ENCODE measurements around the gene OR10A5. TPM values are rescaled to one million over a fixed set of nuclear protein-coding genes. Genes with fewer than 3 reads are reported as not detected.
"Not testable (repeated sequence)": the region's sequence is repeated elsewhere in the genome, so short reads cannot be mapped to it uniquely, and the experiment has no call there.

The OR10A5 gene
- total RNA-seq, 1 experiment from 2014 or later, result not detected

DNA sequence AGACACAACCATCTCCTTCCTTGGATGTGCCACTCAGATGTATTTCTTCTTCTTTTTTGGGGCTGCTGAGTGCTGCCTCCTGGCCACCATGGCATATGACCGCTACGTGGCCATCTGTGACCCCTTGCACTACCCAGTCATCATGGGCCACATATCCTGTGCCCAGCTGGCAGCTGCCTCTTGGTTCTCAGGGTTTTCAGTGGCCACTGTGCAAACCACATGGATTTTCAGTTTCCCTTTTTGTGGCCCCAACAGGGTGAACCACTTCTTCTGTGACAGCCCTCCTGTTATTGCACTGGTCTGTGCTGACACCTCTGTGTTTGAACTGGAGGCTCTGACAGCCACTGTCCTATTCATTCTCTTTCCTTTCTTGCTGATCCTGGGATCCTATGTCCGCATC lies 31.4 kb downstream of the OR10A5 start:
- TF ChIP-seq SIN3A (IDR thresholded peaks at IDR 0.05; ENCODE audit: borderline replicate concordance, insufficient read depth, low read depth, low read length), result no peak
- no peak for TF ChIP-seq TCF7L2 (IDR thresholded peaks at IDR 0.05; ENCODE audit: low read depth, low read length)
- TF ChIP-seq, protein P1, sequence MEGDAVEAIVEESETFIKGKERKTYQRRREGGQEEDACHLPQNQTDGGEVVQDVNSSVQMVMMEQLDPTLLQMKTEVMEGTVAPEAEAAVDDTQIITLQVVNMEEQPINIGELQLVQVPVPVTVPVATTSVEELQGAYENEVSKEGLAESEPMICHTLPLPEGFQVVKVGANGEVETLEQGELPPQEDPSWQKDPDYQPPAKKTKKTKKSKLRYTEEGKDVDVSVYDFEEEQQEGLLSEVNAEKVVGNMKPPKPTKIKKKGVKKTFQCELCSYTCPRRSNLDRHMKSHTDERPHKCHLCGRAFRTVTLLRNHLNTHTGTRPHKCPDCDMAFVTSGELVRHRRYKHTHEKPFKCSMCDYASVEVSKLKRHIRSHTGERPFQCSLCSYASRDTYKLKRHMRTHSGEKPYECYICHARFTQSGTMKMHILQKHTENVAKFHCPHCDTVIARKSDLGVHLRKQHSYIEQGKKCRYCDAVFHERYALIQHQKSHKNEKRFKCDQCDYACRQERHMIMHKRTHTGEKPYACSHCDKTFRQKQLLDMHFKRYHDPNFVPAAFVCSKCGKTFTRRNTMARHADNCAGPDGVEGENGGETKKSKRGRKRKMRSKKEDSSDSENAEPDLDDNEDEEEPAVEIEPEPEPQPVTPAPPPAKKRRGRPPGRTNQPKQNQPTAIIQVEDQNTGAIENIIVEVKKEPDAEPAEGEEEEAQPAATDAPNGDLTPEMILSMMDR (IDR thresholded peaks at IDR 0.05), result no peak
- POLR2A ChIA-PET, result no interaction called here
- no peaks in the 10 kb centered on the region; the same call in none of the 2 replicates for H3K27me3 ChIP-seq (ENCODE audit: control insufficient read depth, insufficient read depth, low read length)
- in situ Hi-C loops (cut with HindIII; ENCODE audit: low pct_unique_long_range_greater_than_20kb, low sequenced_read_pairs) (no loop called here), intact Hi-C loops (cut with micrococcal nuclease; ENCODE audit: unreplicated experiment) (no loop called here)
- no peaks in the 10 kb centered on the region for H3K4me1 ChIP-seq (ENCODE audit: control insufficient read depth, insufficient read depth, low read length)
- no peak for ATAC-seq
- H3K36me3 ChIP-seq (ENCODE audit: control insufficient read depth, insufficient read depth, low read length), result no peaks in the 10 kb centered on the region
- CTCF ChIA-PET, result no interaction called here
- H3K9me3 ChIP-seq (ENCODE audit: control insufficient read depth, insufficient read depth, low read depth, low read length), result no peaks in the 10 kb centered on the region
- no peak overlapping the region for H3K27ac ChIP-seq (ENCODE audit: low read length)
- DNase-seq (ENCODE audit: low read depth, low spot score), result no peak
- no TSS peak for BruUV-seq (replicated peaks)
- H3K4me3 ChIP-seq (ENCODE audit: low read depth in 2 of 2, low read length in 2 of 2), result no peak overlapping the region

DNA sequence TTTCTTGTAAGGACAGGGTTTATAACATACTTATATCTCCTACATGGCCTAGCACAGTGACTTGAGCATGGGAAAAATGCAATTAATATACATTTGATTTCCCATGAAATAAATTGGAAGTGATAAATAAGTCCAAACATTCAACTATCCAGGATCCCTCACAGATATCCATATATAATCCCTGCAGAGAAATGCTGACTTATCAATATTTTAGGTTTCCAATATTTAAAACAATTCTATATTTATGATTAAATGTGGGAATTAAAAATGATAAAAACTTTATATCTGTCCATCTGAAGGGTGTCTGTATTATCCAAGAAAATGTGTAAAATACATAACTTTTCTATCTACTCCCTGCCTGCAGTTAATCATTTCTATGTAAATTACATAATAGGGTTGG lies 37.3 kb downstream of the OR10A5 start:
- H3K4me3 ChIP-seq (ENCODE audit: low read depth in 2 of 2, low read length in 2 of 2), result no peak overlapping the region
- no TSS peak for BruUV-seq (replicated peaks)
- ChIA-PET POLR2A (no interaction called here), CTCF (no interaction called here)
- intact Hi-C loops (cut with micrococcal nuclease; ENCODE audit: unreplicated experiment) (no loop called here), in situ Hi-C loops (cut with HindIII; ENCODE audit: low pct_unique_long_range_greater_than_20kb, low sequenced_read_pairs) (no loop called here)
- H3K9me3 ChIP-seq (ENCODE audit: control insufficient read depth, insufficient read depth, low read depth, low read length), result no peaks in the 10 kb centered on the region
- H3K27me3 ChIP-seq (ENCODE audit: control insufficient read depth, insufficient read depth, low read length), result peaks cover 12% of the 10 kb centered on the region
- TF ChIP-seq POLR2AphosphoS5 (IDR thresholded peaks at IDR 0.05; ENCODE audit: low read depth, low read length), result no peak
- TF ChIP-seq, protein P1 (IDR thresholded peaks at IDR 0.05), result no peak
- no peak for DNase-seq (ENCODE audit: low read depth, low spot score)
- no peaks in the 10 kb centered on the region for H3K36me3 ChIP-seq (ENCODE audit: control insufficient read depth, insufficient read depth, low read length)
- no peak for ATAC-seq
- no peak overlapping the region for H3K27ac ChIP-seq (ENCODE audit: low read length)
- H3K4me1 ChIP-seq (ENCODE audit: control insufficient read depth, insufficient read depth, low read length), result no peaks in the 10 kb centered on the region

DNA sequence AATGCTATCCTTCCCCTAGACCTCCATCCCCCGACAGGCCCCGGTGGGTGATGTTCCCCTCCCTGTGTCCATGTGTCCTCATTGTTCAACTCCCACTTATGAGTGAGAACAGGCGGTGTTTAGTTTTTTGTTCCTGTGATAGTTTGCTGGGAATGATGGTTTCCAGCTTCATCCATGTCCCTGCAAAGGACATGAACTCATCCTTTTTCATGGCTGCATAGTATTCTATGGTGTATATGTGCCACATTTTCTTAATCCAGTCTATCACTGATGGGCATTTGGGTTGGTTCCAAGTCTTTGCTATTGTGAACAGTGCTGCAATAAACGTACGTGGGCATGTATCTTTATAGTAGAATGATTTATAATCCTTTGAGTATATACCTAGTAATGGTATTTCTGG lies 42.2 kb downstream of the OR10A5 start:
- BruUV-seq (replicated peaks); intact Hi-C loops (cut with micrococcal nuclease; ENCODE audit: unreplicated experiment); CTCF ChIA-PET; ATAC-seq; H3K27ac ChIP-seq (ENCODE audit: low read length); H3K4me1 ChIP-seq (ENCODE audit: control insufficient read depth, insufficient read depth, low read length); H3K27me3 ChIP-seq (ENCODE audit: control insufficient read depth, insufficient read depth, low read length); H3K36me3 ChIP-seq (ENCODE audit: control insufficient read depth, insufficient read depth, low read length); in situ Hi-C loops (cut with HindIII; ENCODE audit: low pct_unique_long_range_greater_than_20kb, low sequenced_read_pairs); DNase-seq (ENCODE audit: low read depth, low spot score); H3K4me3 ChIP-seq (ENCODE audit: low read depth in 2 of 2, low read length in 2 of 2); POLR2A ChIA-PET; H3K9me3 ChIP-seq (ENCODE audit: control insufficient read depth, insufficient read depth, low read depth, low read length): not testable (repeated sequence)

DNA sequence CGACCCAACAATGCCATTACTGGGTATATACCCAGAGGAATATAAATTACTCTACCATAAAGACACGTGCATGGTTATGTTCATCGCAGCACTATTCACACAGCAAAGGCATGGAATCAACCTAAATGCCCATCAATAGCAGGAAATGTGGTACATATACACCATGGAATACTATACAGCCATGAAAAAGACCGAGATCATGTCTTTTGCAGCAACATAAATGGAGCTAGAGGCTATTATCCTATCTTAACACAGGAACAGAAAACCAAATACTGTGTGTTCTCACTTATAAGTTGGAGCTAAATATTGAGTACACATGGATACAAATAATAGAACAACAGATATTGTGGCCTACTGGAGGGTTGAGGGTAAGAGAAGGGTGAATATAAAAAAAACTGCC lies 43.3 kb downstream of the OR10A5 start:
- H3K36me3 ChIP-seq (ENCODE audit: control insufficient read depth, insufficient read depth, low read length), result no peaks in the 10 kb centered on the region
- ChIA-PET CTCF (no interaction called here), POLR2A (interaction anchor here (0.5 kb wide), 2 partner anchors 131 to 447 kb away, joined by 3 read pairs; partner anchors contain the start of genes NLRP14 and ZNF214)
- H3K9me3 ChIP-seq (ENCODE audit: control insufficient read depth, insufficient read depth, low read depth, low read length), result no peaks in the 10 kb centered on the region
- ATAC-seq (no peak), DNase-seq (ENCODE audit: low read depth, low spot score) (no peak)
- in situ Hi-C loops (cut with HindIII; ENCODE audit: low pct_unique_long_range_greater_than_20kb, low sequenced_read_pairs) (no loop called here), intact Hi-C loops (cut with micrococcal nuclease; ENCODE audit: unreplicated experiment) (no loop called here)
- no peaks in the 10 kb centered on the region for H3K4me1 ChIP-seq (ENCODE audit: control insufficient read depth, insufficient read depth, low read length)
- H3K4me3 ChIP-seq (ENCODE audit: low read depth in 2 of 2, low read length in 2 of 2), result no peak overlapping the region
- H3K27ac ChIP-seq (ENCODE audit: low read length), result no peak overlapping the region
- TF ChIP-seq, protein P2, sequence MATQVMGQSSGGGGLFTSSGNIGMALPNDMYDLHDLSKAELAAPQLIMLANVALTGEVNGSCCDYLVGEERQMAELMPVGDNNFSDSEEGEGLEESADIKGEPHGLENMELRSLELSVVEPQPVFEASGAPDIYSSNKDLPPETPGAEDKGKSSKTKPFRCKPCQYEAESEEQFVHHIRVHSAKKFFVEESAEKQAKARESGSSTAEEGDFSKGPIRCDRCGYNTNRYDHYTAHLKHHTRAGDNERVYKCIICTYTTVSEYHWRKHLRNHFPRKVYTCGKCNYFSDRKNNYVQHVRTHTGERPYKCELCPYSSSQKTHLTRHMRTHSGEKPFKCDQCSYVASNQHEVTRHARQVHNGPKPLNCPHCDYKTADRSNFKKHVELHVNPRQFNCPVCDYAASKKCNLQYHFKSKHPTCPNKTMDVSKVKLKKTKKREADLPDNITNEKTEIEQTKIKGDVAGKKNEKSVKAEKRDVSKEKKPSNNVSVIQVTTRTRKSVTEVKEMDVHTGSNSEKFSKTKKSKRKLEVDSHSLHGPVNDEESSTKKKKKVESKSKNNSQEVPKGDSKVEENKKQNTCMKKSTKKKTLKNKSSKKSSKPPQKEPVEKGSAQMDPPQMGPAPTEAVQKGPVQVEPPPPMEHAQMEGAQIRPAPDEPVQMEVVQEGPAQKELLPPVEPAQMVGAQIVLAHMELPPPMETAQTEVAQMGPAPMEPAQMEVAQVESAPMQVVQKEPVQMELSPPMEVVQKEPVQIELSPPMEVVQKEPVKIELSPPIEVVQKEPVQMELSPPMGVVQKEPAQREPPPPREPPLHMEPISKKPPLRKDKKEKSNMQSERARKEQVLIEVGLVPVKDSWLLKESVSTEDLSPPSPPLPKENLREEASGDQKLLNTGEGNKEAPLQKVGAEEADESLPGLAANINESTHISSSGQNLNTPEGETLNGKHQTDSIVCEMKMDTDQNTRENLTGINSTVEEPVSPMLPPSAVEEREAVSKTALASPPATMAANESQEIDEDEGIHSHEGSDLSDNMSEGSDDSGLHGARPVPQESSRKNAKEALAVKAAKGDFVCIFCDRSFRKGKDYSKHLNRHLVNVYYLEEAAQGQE (IDR thresholded peaks at IDR 0.05; ENCODE audit: insufficient read depth in 1 of 2, low read depth in 2 of 2, low read length in 1 of 2), result no peak
- TF ChIP-seq SIN3A (IDR thresholded peaks at IDR 0.05; ENCODE audit: borderline replicate concordance, insufficient read depth, low read depth, low read length) (no peak), POLR2AphosphoS5 (IDR thresholded peaks at IDR 0.05; ENCODE audit: low read depth, low read length) (no peak), TCF7L2 (IDR thresholded peaks at IDR 0.05; ENCODE audit: low read depth, low read length) (no peak)
- TF ChIP-seq, protein P1 (IDR thresholded peaks at IDR 0.05), result no peak
- no TSS peak for BruUV-seq (replicated peaks)
- peaks cover 5% of the 10 kb centered on the region; the same call in 1 of the 2 replicates for H3K27me3 ChIP-seq (ENCODE audit: control insufficient read depth, insufficient read depth, low read length)

All from Panc1 (cell line).